Cerebellar cortex (tissue), 1 donor: ENCODE measurements around the gene MAGI2.

ENCODE experiments used
- DNase-seq: peaks from one replicate; pipeline ENCODE4 v3.0.0-alpha.2; 2015; ENCODE audit warnings: low spot score

The MAGI2 gene

GRCh38 chr7:79302293-79302692 is 151.2 kb downstream of the MAGI2 start:
- no peak for DNase-seq

DNA sequence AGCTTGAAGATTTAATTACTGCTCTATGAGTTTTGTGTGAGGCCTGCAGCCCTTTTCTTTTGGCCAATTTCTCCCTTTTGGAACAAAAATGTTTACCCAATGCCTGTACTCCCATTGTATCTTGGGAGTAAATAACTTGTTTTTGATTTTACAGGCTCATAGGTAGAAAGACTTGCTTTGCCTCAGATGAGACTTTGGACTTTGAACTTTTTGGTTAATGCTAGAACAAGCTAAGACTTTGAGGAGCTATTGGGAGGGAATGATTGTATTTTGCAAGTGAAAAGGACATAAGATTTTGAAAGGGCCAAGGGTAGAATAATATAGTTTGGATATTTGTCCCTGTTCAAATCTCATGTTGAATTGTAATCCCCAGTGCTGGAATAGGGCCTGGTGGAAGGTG is 152.0 kb downstream of the MAGI2 start:
- DNase-seq = no peak

DNA sequence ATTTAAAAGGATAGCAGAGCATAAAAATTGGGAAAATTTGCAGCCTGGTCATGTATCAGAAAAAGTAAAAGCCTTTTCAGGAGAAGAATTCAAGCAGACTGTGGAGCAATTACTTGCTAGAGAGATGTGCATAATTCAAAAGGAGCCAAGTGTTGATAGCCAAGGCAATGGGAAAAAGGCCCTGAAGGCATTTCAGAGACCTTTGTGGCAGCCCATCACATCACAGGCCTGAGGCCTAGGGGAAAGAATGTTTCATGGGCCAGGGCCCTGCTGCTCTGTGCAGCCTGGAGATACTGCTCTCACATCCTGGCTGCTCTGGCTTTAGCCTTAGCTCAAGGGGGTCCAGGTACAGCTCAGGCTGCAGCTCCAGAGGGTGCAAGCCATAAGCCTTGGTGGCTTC is 152.9 kb downstream of the MAGI2 start:
- DNase-seq = no peak

GRCh38 chr7:79298145-79298760 is 155.2 kb downstream of the MAGI2 start:
- peak; percentile 86 for DNase-seq

DNA sequence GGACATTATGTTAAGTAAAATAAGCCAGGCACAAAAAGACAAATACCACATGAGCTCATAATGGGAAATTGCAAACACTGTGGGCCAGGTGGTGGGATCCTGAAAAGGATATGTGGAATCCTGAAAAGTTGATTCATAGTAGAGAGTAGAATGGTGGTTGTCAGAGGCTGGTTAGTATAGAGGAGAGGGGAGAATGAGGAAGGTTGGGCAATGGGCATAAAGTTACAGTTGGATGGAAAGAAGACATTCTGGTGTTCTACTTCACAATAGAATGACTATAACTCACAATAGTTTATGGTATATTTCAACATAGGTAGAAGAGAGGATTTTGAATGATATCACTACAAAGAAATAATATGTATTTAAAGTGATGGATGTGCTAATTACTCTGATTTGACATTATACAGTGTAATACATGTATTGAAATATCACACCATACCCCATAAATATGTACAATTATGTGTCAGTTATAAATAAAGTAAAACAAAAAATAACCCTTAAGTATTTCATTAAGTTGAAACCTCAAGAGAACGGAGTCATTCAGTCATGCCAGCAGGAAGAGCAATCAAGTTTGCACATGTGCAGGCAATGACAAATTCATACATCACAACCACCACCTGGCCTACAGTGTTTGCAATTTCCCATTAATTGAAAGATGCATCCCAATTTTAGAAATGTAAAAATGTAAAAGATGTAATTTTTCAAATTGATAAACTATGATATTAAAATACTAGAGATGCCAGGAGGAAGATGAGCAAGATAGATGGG is 156.7 kb downstream of the MAGI2 start:
- DNase-seq = no peak

DNA sequence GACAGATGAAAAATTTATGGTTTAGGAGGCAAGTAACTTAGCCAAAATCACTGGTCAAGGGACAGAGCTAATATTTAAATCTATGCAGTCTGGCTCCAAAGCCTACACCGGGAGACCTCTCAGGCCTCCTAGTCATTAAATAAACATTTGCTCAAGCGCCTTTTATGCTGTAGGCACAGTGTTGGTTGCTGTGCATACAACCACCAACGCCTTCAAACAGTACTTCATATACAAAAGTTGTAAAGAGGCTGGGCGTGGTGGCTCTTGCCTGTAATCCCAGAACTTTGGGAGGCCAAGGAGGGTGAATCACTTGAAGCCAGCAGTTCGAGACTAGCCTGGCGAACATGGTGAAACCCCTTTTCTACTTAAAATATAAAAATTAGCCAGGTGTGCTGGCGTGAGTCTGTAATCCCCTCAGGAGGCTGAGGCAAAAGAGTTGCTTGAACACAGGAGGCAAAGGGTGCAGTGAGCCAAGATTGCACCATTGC is 159.8 kb downstream of the MAGI2 start:
- DNase-seq = no peak

- DNase-seq = no peak
These were observed 160.6 kb downstream of the MAGI2 start for GRCh38 chr7:79292834-79293233.

- no peak for DNase-seq
These were observed 162.0 kb downstream of the MAGI2 start for GRCh38 chr7:79291498-79291865.

GRCh38 chr7:79290841-79291497 is 162.5 kb downstream of the MAGI2 start:
- no peak for DNase-seq

DNA sequence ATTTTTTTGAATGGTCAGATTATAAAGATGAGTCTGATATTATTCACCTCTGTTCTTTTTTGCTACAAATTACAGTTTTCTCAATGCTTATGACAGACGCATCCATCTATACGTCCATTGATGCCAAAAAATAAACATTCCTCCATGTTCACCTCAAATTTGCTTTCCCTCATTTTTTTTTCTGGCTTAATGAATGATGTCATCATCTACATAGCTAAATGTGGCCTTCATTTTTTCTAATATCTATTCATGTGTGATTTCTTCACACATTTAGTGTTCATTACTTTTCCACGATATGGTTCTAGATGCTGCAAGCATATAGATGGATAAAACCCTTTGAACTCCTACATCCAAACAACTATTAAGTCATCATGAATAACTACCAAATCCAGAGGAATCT is 163.1 kb downstream of the MAGI2 start:
- no peak for DNase-seq

DNA sequence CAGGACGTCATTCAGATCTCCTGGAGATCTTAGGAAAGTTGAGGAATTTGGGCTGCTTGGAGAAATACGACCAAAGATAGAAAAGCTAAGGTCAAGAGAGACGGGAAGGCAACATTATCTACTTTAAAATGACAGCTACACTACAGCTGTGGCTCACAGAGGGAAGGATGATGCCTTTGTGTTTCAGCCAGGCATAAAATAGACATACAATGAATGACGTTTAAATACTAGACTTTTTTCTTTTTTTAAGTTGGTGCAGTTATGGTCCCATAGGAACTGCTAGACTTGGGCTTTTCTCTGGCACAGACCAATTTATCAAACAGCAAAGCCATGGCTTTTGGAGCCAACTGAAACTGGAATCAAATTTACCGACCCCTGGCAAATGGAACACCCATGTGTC is 164.8 kb downstream of the MAGI2 start:
- no peak for DNase-seq

- peak; percentile 67 for DNase-seq
These were observed 165.5 kb downstream of the MAGI2 start for GRCh38 chr7:79287981-79288380.

- peak; percentile 62 for DNase-seq
These were observed 167.3 kb downstream of the MAGI2 start for GRCh38 chr7:79286181-79286580.

- no peak for DNase-seq
These were observed 167.7 kb downstream of the MAGI2 start for GRCh38 chr7:79285756-79286155.

GRCh38 chr7:79284211-79284610 is 169.3 kb downstream of the MAGI2 start:
- no peak for DNase-seq

- DNase-seq = no peak
These were observed 170.4 kb downstream of the MAGI2 start for GRCh38 chr7:79282882-79283602.

DNA sequence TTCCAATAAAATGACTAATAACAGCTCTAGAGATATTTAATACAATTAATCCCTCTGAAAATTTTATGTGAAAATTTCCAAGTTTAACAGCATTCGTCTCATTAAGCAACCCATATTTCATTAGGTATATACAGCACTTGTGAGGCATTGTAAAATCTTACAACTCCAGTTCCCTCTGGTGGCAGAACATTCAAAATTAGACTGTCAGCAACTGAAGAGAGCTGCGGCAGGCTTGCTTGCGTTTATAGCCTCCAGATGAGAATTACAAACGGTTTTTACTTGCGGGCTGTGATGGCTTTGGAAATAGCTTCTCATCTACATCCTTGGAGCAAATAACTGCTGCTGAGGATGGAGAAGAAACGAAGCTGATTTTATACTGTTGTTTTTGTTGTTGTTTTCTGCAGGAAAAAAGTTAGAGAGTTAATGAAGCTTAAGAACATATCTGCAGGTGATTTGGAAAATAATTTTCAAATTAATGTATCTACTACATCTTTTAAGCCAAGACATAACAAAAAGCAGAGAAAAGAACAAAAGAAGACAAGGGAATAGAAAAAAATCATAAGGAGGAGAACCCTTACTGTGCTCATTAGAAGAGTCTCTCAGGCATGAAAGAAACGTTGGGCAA is 171.3 kb downstream of the MAGI2 start:
- peak; percentile 85 for DNase-seq

DNA sequence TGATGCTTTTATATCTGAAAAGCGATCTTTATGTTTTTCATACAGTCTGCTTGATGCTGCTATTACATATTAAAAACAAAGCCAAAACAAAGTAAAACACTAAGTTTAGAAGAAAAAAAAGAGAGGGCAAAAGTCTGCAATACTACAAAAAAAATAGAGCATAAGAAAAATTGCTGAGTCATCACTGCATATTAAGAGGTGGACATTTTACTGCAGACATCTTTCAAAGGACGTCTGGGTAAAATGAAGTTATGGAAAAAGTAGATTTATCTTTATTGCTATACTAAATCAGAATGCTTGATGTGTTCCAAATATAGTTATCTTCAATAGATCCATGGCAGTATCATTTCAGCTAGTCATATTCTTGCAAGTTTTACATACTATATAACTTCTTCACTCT is 172.0 kb downstream of the MAGI2 start:
- no peak for DNase-seq

DNA sequence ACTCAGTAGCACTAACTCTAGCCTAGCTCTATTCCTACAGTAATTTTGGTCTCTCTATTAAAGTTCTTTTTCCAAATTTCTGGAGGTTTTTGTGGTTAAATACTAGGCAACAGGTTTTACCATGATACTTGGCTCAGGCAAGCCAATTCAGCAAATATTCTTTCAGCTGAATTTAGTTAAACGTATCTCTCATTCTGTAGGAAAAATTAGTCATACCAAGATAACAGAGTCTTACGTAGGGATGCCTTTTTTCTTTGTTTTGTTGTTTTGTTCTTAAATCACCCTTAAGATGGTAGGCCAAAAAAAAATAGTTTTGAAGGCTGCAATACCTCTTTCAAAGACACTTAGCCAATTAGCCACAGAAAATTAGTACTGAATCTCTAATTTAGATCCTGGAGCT is 180.5 kb downstream of the MAGI2 start:
- no peak for DNase-seq

- no peak for DNase-seq
These were observed 181.3 kb downstream of the MAGI2 start for GRCh38 chr7:79272066-79272669.

GRCh38 chr7:79268730-79269129 is 184.7 kb downstream of the MAGI2 start:
- no peak for DNase-seq

DNA sequence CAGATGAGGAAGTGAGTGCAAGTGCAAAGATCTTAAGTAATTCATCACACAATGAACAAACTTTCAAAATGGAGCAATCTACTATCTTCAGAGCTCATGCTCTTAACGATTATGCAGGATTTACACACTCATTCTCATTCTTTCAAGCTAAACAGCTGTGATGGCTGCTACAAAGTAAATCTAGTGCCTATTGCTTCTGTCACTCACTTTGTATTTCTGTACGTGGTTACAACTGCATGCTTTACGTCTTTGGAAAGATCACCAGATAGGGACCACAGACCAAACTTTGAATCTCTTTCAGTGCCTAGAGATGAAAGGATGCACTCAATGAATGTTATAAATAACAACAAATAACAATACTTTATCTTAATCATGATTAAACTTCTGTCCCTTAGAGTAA is 194.6 kb downstream of the MAGI2 start:
- DNase-seq = no peak
